Natural killer cell treated with Interleukin-12 subunit alpha and Interleukin-12 subunit beta and Interleukin-15 and Interleukin-18, amount 100 ng/mL, for 72 hours (primary cell): ENCODE measurements around the gene PROC. TPM values are rescaled to one million over a fixed set of nuclear protein-coding genes. Genes with fewer than 3 reads are reported as not detected.

Source experiments
- ATAC-seq, 2 donors: fragments of 150-1000 bp; cut with Tn5 transposase in 1 of 2; sonication (Bioruptor Pico), chemical (Tn5 transposase) in 1 of 2; 2 replicates each; pipeline ENCODE4 v1.10.0; 2021
- DNase-seq: peaks from one replicate; pipeline ENCODE4 v3.0.0; 2022; ENCODE audit warnings: low spot score
- H3K27ac Mint-ChIP-seq, 2 donors: 1 replicate in 1 of 2; 2 replicates in 1 of 2; pipeline ENCODE4 v1.8.0; 2022; ENCODE audit warnings: mixed read lengths in 2 of 2, mild to moderate bottlenecking in 1 of 2, moderate library complexity in 1 of 2
- H3K27me3 Mint-ChIP-seq, 2 donors: 1 replicate in 1 of 2; 2 replicates in 1 of 2; pipeline ENCODE4 v1.8.0; 2022; ENCODE audit warnings: mixed read lengths in 2 of 2
- H3K36me3 Mint-ChIP-seq: one replicate; pipeline ENCODE4 v1.8.0; 2022; ENCODE audit warnings: mixed read lengths
- H3K4me1 Mint-ChIP-seq, 2 donors: 1 replicate in 1 of 2; 2 replicates in 1 of 2; pipeline ENCODE4 v1.8.0; 2022; ENCODE audit warnings: low read depth in 2 of 2, mixed read lengths in 2 of 2, mild to moderate bottlenecking in 1 of 2
- H3K4me3 Mint-ChIP-seq: one replicate; pipeline ENCODE4 v1.8.0; 2022; ENCODE audit warnings: mixed read lengths
- H3K9me3 Mint-ChIP-seq: 2 replicates; pipeline ENCODE4 v1.8.0; 2022; ENCODE audit warnings: mixed read lengths
- total RNA-seq, 2 donors: library from RNA; stranded (reverse); gene quantifications; one replicate each; pipeline ENCODE4 v1.2.3, GENCODE V29; 2022

The PROC gene
- total RNA-seq, 2 donors from 2014 or later = not detected

GRCh38 chr2:127422559-127423477 lies 4.6 kb downstream of the PROC start:
- DNase-seq (no peak), ATAC-seq (no peak)
- no peak overlapping the region for H3K4me3 Mint-ChIP-seq
- no peaks in the 10 kb centered on the region for H3K36me3 Mint-ChIP-seq
- H3K9me3 Mint-ChIP-seq = no peaks in the 10 kb centered on the region
- H3K4me1 Mint-ChIP-seq = peaks cover 0 to 6% of the 10 kb centered on the region in 2 donors
- H3K27me3 Mint-ChIP-seq = peaks cover 16 to 40% of the 10 kb centered on the region in 2 donors
- no peak overlapping the region for H3K27ac Mint-ChIP-seq

- no peaks in the 10 kb centered on the region for H3K36me3 Mint-ChIP-seq
- DNase-seq (no peak), ATAC-seq (no peak)
- H3K4me1 Mint-ChIP-seq = peaks cover 0 to 6% of the 10 kb centered on the region in 2 donors
- peaks cover 16 to 36% of the 10 kb centered on the region in 2 donors for H3K27me3 Mint-ChIP-seq
- H3K27ac Mint-ChIP-seq = no peak overlapping the region
- no peak overlapping the region for H3K4me3 Mint-ChIP-seq
- no peaks in the 10 kb centered on the region for H3K9me3 Mint-ChIP-seq
Observed at GRCh38 chr2:127423478-127423843, 5.2 kb downstream of the PROC start.

- Mint-ChIP-seq H3K9me3 (no peaks in the 10 kb centered on the region), H3K27ac (no peak overlapping the region), H3K36me3 (no peaks in the 10 kb centered on the region), H3K4me1 (peaks cover 0 to 6% of the 10 kb centered on the region in 2 donors), H3K27me3 (peaks cover 16 to 36% of the 10 kb centered on the region in 2 donors), H3K4me3 (peak overlapping the region; percentile 3)
- no peak for DNase-seq
- ATAC-seq = no peak
Observed at GRCh38 chr2:127423880-127424279, 5.7 kb downstream of the PROC start.

- H3K27me3 Mint-ChIP-seq = peaks cover 16 to 36% of the 10 kb centered on the region in 2 donors
- peaks cover 0 to 6% of the 10 kb centered on the region in 2 donors for H3K4me1 Mint-ChIP-seq
- ATAC-seq (no peak), DNase-seq (no peak)
- no peaks in the 10 kb centered on the region for H3K9me3 Mint-ChIP-seq
- no peak overlapping the region for H3K4me3 Mint-ChIP-seq
- H3K36me3 Mint-ChIP-seq = no peaks in the 10 kb centered on the region
- H3K27ac Mint-ChIP-seq = no peak overlapping the region
Observed at GRCh38 chr2:127424598-127425520, 6.6 kb downstream of the PROC start.

- Mint-ChIP-seq H3K4me1 (peaks cover 0 to 6% of the 10 kb centered on the region in 2 donors), H3K27me3 (peaks cover 16 to 32% of the 10 kb centered on the region in 2 donors), H3K27ac (no peak overlapping the region), H3K36me3 (no peaks in the 10 kb centered on the region), H3K4me3 (no peak overlapping the region), H3K9me3 (no peaks in the 10 kb centered on the region)
- DNase-seq (no peak), ATAC-seq (no peak)
Observed at GRCh38 chr2:127425540-127426490, 7.6 kb downstream of the PROC start.

- DNase-seq (no peak), ATAC-seq (peak in 1 of 2 donors; percentile 22)
- no peaks in the 10 kb centered on the region for H3K9me3 Mint-ChIP-seq
Observed at GRCh38 chr2:127426501-127427354, 8.5 kb downstream of the PROC start.

GRCh38 chr2:127427376-127428056 lies 9.3 kb downstream of the PROC start:
- H3K36me3 Mint-ChIP-seq = no peaks in the 10 kb centered on the region
- DNase-seq = no peak

More at GRCh38 chr2:127426501-127427354, 8.5 kb downstream of the PROC start:
- Mint-ChIP-seq H3K27me3 (peaks cover 16 to 24% of the 10 kb centered on the region in 2 donors), H3K4me3 (no peak overlapping the region), H3K4me1 (peaks cover 0 to 6% of the 10 kb centered on the region in 2 donors), H3K36me3 (no peaks in the 10 kb centered on the region), H3K27ac (no peak overlapping the region)

GRCh38 chr2:127428057-127428814 lies 10.0 kb downstream of the PROC start:
- ATAC-seq (no peak), DNase-seq (no peak)
- Mint-ChIP-seq H3K36me3 (no peaks in the 10 kb centered on the region), H3K9me3 (no peaks in the 10 kb centered on the region), H3K4me1 (peaks cover 0 to 4% of the 10 kb centered on the region in 2 donors), H3K4me3 (no peak overlapping the region), H3K27ac (no peak overlapping the region), H3K27me3 (peaks cover 16 to 17% of the 10 kb centered on the region in 2 donors)

More at GRCh38 chr2:127427376-127428056, 9.3 kb downstream of the PROC start:
- H3K4me3 Mint-ChIP-seq = no peak overlapping the region
- ATAC-seq = no peak
- no peak overlapping the region for H3K27ac Mint-ChIP-seq
- peaks cover 0 to 4% of the 10 kb centered on the region in 2 donors for H3K4me1 Mint-ChIP-seq
- H3K27me3 Mint-ChIP-seq = peaks cover 16 to 17% of the 10 kb centered on the region in 2 donors
- H3K9me3 Mint-ChIP-seq = no peaks in the 10 kb centered on the region

GRCh38 chr2:127428815-127429109 lies 10.5 kb downstream of the PROC start:
- no peak for DNase-seq
- Mint-ChIP-seq H3K4me3 (no peak overlapping the region), H3K4me1 (peaks cover 0 to 4% of the 10 kb centered on the region in 2 donors), H3K36me3 (no peaks in the 10 kb centered on the region), H3K27me3 (peaks cover 13 to 14% of the 10 kb centered on the region in 2 donors), H3K27ac (no peak overlapping the region), H3K9me3 (no peaks in the 10 kb centered on the region)
- no peak for ATAC-seq

- H3K27ac Mint-ChIP-seq = no peak overlapping the region
- no peak overlapping the region for H3K4me3 Mint-ChIP-seq
- peaks cover 8 to 10% of the 10 kb centered on the region in 2 donors for H3K27me3 Mint-ChIP-seq
- DNase-seq (no peak), ATAC-seq (no peak)
- no peaks in the 10 kb centered on the region for H3K9me3 Mint-ChIP-seq
- no peaks in the 10 kb centered on the region for H3K36me3 Mint-ChIP-seq
- no peaks in the 10 kb centered on the region for H3K4me1 Mint-ChIP-seq
Observed at GRCh38 chr2:127429291-127429690, 11.1 kb downstream of the PROC start.

GRCh38 chr2:127429844-127430425 lies 11.7 kb downstream of the PROC start:
- Mint-ChIP-seq H3K4me1 (no peaks in the 10 kb centered on the region), H3K27ac (no peak overlapping the region), H3K27me3 (peaks cover 7 to 10% of the 10 kb centered on the region in 2 donors), H3K36me3 (no peaks in the 10 kb centered on the region), H3K4me3 (no peak overlapping the region), H3K9me3 (no peaks in the 10 kb centered on the region)
- no peak for DNase-seq
- no peak for ATAC-seq
